PC-9 (cell line): Measurements from ENCODE around the gene KCNH1.

Experiments used
- CTCF ChIP-seq: fragments of 200-600 bp; sonication (generic); conservative IDR thresholded peaks from 2 replicates; pipeline ENCODE4 v1.6.1; 2017; ENCODE audit warnings: mixed run types, antibody characterized with exemption, mild to moderate bottlenecking, moderate library complexity
- EZH2 ChIP-seq: fragments of 200-600 bp; sonication (generic); IDR thresholded peaks from 2 replicates; pipeline ENCODE4 v1.8.0; 2017; ENCODE audit warnings: antibody characterized with exemption, low read depth

GRCh38 chr1:210800301-210800700, 333.6 kb downstream of the KCNH1 start:
- no peak for TF ChIP-seq CTCF
- TF ChIP-seq EZH2, result no peak
